Natural killer cell treated with Interleukin-12 subunit alpha and Interleukin-12 subunit beta and Interleukin-15 and Interleukin-18, amount 100 ng/mL, for 72 hours (primary cell): ENCODE measurements around the gene SERPINA3. TPM values are rescaled to one million over a fixed set of nuclear protein-coding genes. Genes with fewer than 3 reads are reported as not detected.

Experiments
- ATAC-seq, 2 donors: fragments of 150-1000 bp; cut with Tn5 transposase in 1 of 2; sonication (Bioruptor Pico), chemical (Tn5 transposase) in 1 of 2; 2 replicates each; pipeline ENCODE4 v1.10.0; 2021
- DNase-seq: peaks from one replicate; pipeline ENCODE4 v3.0.0; 2022; ENCODE audit warnings: low spot score
- H3K27ac Mint-ChIP-seq, 2 donors: 1 replicate in 1 of 2; 2 replicates in 1 of 2; pipeline ENCODE4 v1.8.0; 2022; ENCODE audit warnings: mixed read lengths in 2 of 2, mild to moderate bottlenecking in 1 of 2, moderate library complexity in 1 of 2
- H3K27me3 Mint-ChIP-seq, 2 donors: 1 replicate in 1 of 2; 2 replicates in 1 of 2; pipeline ENCODE4 v1.8.0; 2022; ENCODE audit warnings: mixed read lengths in 2 of 2
- H3K36me3 Mint-ChIP-seq: one replicate; pipeline ENCODE4 v1.8.0; 2022; ENCODE audit warnings: mixed read lengths
- H3K4me1 Mint-ChIP-seq, 2 donors: 1 replicate in 1 of 2; 2 replicates in 1 of 2; pipeline ENCODE4 v1.8.0; 2022; ENCODE audit warnings: low read depth in 2 of 2, mixed read lengths in 2 of 2, mild to moderate bottlenecking in 1 of 2
- H3K4me3 Mint-ChIP-seq: one replicate; pipeline ENCODE4 v1.8.0; 2022; ENCODE audit warnings: mixed read lengths
- H3K9me3 Mint-ChIP-seq: 2 replicates; pipeline ENCODE4 v1.8.0; 2022; ENCODE audit warnings: mixed read lengths
- total RNA-seq, 2 donors: library from RNA; stranded (reverse); gene quantifications; one replicate each; pipeline ENCODE4 v1.2.3, GENCODE V29; 2022

The SERPINA3 gene
- total RNA-seq, 2 donors from 2014 or later = not detected

DNA sequence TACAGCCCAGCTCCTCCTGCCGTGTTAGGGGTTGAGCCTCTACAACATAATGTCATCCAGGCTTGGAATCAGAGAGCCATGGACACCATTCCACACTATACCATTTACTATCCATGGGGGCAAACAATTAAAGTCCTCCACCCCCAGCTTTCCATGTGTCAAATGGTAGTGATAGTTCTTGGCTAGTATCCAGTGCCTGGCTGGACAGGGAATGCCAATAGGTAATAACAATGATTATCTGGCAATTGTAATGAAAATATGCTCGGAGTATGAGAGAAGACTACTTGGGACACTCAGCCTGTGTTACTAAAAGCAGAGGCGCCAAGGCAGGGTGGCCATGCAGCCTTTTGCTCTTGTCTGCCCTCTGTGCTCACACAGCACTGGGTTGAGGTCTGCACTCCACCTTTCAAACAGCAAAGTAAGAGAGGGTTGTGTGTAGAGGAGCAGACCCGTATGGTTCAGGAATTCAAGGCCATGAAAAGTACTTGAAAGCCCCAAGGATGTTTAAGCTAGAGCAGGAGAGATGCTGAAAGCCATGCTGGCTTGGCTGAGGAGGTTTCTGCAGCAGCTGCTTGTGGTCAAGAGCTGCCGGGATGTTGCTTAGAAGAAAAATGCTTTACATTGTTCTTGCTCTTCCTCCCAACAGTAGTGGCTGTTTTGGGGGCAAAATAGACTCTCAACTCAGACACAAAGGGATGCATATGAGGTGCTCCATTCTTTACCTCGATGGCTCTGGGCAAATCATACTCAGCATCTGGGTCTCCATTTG is 10.6 kb downstream of the SERPINA3 start:
- Mint-ChIP-seq H3K4me3 (no peak overlapping the region), H3K9me3 (peaks cover 10% of the 10 kb centered on the region), H3K27ac (no peak overlapping the region), H3K36me3 (peaks cover 9% of the 10 kb centered on the region), H3K27me3 (peaks cover 6 to 7% of the 10 kb centered on the region in 2 donors), H3K4me1 (no peaks in the 10 kb centered on the region)
- ATAC-seq (no peak), DNase-seq (no peak)

DNA sequence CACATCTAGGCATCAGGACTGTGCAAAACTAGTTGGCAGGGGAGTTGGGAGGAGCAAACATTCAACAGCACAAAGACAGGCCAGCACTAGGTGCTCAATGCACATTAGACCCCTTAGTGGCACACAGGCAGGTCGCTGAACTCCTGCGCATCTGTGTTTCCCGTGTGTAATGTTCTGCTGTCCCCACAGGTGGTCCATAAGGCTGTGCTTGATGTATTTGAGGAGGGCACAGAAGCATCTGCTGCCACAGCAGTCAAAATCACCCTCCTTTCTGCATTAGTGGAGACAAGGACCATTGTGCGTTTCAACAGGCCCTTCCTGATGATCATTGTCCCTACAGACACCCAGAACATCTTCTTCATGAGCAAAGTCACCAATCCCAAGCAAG is 11.2 kb downstream of the SERPINA3 start:
- no peaks in the 10 kb centered on the region for H3K4me1 Mint-ChIP-seq
- ATAC-seq = peak in 1 of 2 donors; percentile 11
- H3K9me3 Mint-ChIP-seq = peaks cover 10% of the 10 kb centered on the region
- no peak for DNase-seq
- no peak overlapping the region for H3K27ac Mint-ChIP-seq
- H3K36me3 Mint-ChIP-seq = peaks cover 7% of the 10 kb centered on the region
- H3K4me3 Mint-ChIP-seq = no peak overlapping the region
- peaks cover 6 to 7% of the 10 kb centered on the region in 2 donors for H3K27me3 Mint-ChIP-seq

DNA sequence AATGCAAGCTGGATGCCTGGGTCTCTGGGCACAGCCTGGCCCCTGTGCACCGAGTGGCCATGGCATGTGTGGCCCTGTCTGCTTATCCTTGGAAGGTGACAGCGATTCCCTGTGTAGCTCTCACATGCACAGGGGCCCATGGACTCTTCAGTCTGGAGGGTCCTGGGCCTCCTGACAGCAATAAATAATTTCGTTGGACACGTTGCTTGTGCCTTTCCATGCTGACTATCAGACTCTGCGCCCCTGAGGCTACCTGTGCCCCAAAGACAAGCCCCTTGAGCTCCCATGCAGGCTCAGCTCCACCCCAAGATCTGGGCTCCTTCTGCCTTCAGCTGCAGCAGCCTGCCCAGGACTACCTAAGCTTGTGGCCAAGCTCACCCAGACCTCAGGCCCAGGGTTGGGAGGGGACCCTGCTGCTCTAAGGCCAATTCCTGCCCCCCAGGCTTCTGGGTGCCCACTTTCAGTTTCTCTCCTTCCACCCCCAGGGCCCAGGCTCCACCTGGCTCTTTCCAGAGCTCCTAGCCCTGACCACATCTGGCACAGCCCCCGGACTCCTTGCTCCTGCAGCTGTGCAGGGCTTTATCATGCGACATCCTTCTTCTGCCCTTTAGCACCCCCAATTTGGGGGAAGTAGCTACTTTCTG is 11.8 kb downstream of the SERPINA3 start:
- Mint-ChIP-seq H3K36me3 (peaks cover 1% of the 10 kb centered on the region), H3K27me3 (peaks cover 7 to 8% of the 10 kb centered on the region in 2 donors)
- no peak for ATAC-seq

DNA sequence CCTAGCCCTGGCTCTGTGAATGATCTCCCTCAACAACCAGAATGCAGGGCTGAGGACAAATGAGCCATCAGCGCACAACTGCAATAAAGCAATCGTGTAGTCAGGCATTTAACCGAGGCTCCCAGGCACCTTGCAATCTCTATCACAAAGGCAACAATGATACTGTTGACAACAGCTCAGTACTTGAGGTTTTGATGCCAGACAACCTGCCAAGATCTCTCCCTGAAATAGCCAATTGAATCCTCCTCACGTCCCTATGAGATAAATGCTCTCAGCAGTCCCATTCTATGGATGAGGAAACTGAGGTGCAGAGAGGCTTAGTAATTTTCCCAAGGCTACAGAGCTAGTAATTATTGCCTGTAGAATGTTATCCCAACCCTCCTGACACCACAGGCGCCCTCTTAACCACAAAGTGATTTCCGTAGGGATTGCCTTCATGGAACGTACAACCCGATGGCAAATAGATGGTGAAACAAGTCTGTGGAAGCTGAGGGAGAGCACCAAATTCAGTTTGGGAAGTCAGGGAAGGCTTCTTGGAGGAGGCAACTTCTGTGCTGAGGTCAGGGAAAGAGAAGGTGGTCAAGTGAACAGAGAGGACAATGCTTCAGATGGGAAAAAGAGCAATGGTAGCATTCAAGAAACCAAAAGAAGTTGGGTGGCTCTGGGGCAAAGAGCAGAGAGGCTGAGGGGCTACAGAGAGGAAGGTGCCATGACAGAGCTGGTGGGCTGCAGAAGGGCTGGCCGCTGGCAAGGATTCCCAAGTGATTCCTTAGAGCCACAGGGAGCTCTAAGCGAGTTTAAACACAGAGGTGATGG is 12.6 kb downstream of the SERPINA3 start:
- no peaks in the 10 kb centered on the region for H3K36me3 Mint-ChIP-seq
- no peaks in the 10 kb centered on the region for H3K4me1 Mint-ChIP-seq
- ATAC-seq = no peak
- DNase-seq = no peak
- no peak overlapping the region for H3K27ac Mint-ChIP-seq
- no peak overlapping the region for H3K4me3 Mint-ChIP-seq
- peaks cover 3% of the 10 kb centered on the region for H3K9me3 Mint-ChIP-seq
- peaks cover 11% of the 10 kb centered on the region in 2 donors for H3K27me3 Mint-ChIP-seq

More for the DNA sequence above, 11.8 kb downstream of the SERPINA3 start:
- Mint-ChIP-seq H3K27ac (no peak overlapping the region), H3K9me3 (peaks cover 6% of the 10 kb centered on the region), H3K4me1 (no peaks in the 10 kb centered on the region), H3K4me3 (no peak overlapping the region)
- no peak for DNase-seq

DNA sequence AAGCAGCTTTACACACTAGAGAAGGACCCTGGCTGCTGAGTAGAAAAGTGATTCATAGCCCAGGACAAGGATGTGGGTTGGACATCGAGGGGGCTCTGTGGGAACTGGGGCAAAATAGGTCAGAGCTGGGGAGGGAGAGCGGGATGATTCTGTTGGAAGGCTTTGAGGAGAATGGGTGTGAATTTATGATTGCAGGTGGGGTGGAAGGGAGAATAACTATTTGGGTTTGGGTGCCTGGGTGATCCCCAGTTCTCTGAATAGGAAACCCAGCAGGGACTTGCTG is 13.1 kb downstream of the SERPINA3 start:
- no peaks in the 10 kb centered on the region for H3K36me3 Mint-ChIP-seq

DNA sequence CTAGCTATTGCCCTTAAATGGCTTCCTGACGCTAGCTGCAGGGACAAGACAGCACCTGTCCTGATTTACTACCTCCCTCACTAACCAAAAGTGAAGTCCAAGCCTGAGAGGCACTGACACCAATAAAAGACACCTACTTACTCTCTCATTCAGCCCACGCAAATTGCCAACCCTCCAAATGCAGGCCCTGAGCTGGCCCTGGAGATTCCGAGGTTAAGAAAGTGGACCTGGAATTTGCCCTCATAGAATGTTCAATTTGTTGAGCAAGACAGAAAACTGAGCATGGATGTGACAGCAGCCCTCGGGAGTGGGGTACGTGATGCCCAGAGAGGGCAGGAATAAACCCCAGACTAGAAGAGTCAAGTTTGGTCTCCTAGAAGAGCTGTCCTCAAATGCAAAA is 16.4 kb downstream of the SERPINA3 start:
- no peaks in the 10 kb centered on the region for H3K9me3 Mint-ChIP-seq
- H3K36me3 Mint-ChIP-seq = no peaks in the 10 kb centered on the region
- H3K27ac Mint-ChIP-seq = no peak overlapping the region
- no peak for ATAC-seq
- H3K4me3 Mint-ChIP-seq = no peak overlapping the region
- no peaks in the 10 kb centered on the region for H3K4me1 Mint-ChIP-seq
- peaks cover 16 to 31% of the 10 kb centered on the region in 2 donors for H3K27me3 Mint-ChIP-seq
- DNase-seq = no peak

More for the DNA sequence above, 13.1 kb downstream of the SERPINA3 start:
- peaks cover 9 to 15% of the 10 kb centered on the region in 2 donors for H3K27me3 Mint-ChIP-seq
- H3K9me3 Mint-ChIP-seq = no peaks in the 10 kb centered on the region
- H3K4me3 Mint-ChIP-seq = no peak overlapping the region
- H3K4me1 Mint-ChIP-seq = no peaks in the 10 kb centered on the region
- H3K27ac Mint-ChIP-seq = no peak overlapping the region
- ATAC-seq = no peak
- no peak for DNase-seq

DNA sequence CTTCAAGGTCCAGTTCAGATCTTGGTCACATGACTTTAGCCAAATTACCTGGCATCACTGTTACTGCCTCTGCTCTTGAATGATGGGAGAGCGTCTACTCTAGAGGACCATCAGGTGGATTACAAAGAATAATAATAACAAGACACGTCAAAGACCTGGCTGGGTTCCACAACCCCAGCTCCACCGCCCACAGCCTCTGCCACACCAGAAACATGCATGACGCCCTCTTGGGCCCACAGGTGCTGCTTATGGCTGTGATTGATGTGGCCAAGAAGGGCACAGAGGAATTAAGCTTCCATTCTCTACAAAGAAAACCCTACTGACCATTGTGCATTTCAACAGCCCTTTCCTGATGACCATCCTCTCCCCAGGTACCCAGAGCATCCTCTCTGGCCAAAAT is 18.2 kb downstream of the SERPINA3 start:
- H3K9me3 Mint-ChIP-seq = no peaks in the 10 kb centered on the region
- no peaks in the 10 kb centered on the region for H3K4me1 Mint-ChIP-seq
- no peak overlapping the region for H3K27ac Mint-ChIP-seq

DNA sequence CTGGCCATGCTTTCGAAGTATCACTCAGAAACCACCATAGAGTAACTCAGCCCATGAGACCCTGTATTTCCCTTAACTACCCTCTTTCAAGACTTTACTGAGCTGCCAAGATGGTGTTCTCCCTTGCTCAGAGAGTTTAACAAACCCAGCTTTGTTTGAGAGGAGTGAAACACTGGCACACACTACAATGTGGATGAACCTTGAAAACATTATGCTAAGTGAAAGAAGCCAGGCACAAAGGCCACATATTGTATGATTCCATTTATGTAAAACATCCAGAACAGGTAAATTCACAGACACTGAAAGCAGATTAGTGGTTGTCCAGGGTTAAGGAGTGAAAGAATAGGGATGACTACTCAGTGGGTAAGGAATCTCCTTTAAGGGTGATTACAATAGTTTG is 18.9 kb downstream of the SERPINA3 start:
- H3K36me3 Mint-ChIP-seq = no peaks in the 10 kb centered on the region
- H3K27me3 Mint-ChIP-seq = peaks cover 16 to 37% of the 10 kb centered on the region in 2 donors
- no peaks in the 10 kb centered on the region for H3K4me1 Mint-ChIP-seq
- DNase-seq (no peak), ATAC-seq (no peak)
- no peak overlapping the region for H3K4me3 Mint-ChIP-seq
- H3K9me3 Mint-ChIP-seq = no peaks in the 10 kb centered on the region
- no peak overlapping the region for H3K27ac Mint-ChIP-seq

More for the DNA sequence above, 18.2 kb downstream of the SERPINA3 start:
- ATAC-seq = no peak
- DNase-seq = no peak
- Mint-ChIP-seq H3K27me3 (peaks cover 16 to 37% of the 10 kb centered on the region in 2 donors), H3K4me3 (no peak overlapping the region), H3K36me3 (no peaks in the 10 kb centered on the region)

DNA sequence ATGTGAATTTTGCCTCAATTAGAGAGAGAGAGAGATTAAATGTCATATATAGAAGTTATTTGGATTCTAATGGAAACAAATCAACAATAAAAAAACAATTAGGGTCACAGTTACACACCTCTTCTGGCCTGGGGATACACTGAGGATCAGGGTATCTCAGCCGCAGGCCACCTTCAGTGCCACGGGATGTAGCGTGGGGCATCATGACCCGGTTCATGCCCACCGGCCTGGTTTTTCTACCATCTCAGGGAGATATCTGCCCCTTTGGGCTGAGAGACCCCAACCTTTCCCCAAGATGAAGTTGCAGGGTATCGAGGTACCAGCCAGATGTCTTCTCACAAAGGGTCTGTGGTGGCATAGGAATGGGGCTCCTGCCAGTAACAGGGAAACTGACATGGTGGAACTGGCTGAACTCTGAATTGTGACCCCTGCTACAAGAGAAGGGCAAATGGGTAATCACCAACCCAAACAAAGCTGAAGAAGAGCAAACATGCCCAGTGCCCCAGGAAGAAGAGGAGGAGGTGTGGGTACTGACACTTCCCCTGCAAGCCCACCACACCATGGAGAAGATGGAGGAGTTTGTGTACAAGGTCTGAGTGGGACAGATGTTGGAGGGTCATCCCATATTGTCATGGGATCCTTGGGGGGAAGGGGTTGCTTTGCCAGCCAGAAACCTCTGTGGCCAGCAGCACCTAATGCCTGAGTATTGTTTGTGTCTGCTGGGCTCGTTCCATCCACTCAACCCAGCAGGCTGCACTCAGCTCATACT is 19.5 kb downstream of the SERPINA3 start:
- no peaks in the 10 kb centered on the region for H3K9me3 Mint-ChIP-seq
- no peak overlapping the region for H3K4me3 Mint-ChIP-seq
- no peak for DNase-seq
- H3K27ac Mint-ChIP-seq = no peak overlapping the region
- ATAC-seq = no peak
- no peaks in the 10 kb centered on the region for H3K36me3 Mint-ChIP-seq
- peaks cover 16 to 37% of the 10 kb centered on the region in 2 donors for H3K27me3 Mint-ChIP-seq
- no peaks in the 10 kb centered on the region for H3K4me1 Mint-ChIP-seq

DNA sequence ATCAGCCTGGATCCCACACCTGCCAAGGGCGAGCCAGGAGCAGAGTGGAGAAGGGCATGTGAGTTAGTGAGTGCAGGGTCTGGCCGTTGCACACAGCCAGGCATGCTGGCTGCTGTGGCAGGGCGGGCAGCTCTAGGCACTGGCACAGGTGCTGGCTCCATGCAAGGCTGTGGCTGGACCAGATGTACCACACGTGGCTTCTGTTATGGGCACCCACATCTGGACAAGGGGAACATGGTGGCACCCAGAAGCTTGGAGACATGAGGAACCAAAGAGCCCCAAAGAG is 20.1 kb downstream of the SERPINA3 start:
- Mint-ChIP-seq H3K36me3 (no peaks in the 10 kb centered on the region), H3K27ac (no peak overlapping the region), H3K4me3 (no peak overlapping the region), H3K9me3 (no peaks in the 10 kb centered on the region), H3K27me3 (peaks cover 16 to 37% of the 10 kb centered on the region in 2 donors), H3K4me1 (no peaks in the 10 kb centered on the region)
- ATAC-seq = peak in 1 of 2 donors; percentile 33
- no peak for DNase-seq

DNA sequence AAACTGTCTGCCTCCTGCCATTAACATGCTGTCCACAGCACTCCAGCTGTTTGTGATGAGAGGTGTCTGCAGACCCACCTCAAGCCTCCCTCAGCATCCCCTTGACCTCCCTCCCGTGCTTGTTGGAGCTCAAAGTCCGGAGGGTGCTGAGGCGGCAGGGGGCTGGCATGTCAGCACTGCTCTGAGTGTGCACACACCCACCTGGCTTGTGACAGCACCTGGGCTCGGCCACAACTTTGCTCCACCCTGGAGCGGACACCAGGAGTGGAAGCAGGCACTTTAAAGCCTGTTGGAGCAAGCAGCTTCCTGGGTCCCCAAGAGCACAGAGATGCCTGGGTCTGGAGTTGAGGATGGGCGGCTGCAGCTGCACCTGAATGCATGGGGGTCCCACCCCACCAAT is 20.9 kb downstream of the SERPINA3 start:
- Mint-ChIP-seq H3K9me3 (no peaks in the 10 kb centered on the region), H3K36me3 (no peaks in the 10 kb centered on the region), H3K4me3 (no peak overlapping the region), H3K27me3 (peaks cover 16 to 37% of the 10 kb centered on the region in 2 donors), H3K27ac (no peak overlapping the region), H3K4me1 (no peaks in the 10 kb centered on the region)
- DNase-seq (no peak), ATAC-seq (peak in 1 of 2 donors; percentile 22)

DNA sequence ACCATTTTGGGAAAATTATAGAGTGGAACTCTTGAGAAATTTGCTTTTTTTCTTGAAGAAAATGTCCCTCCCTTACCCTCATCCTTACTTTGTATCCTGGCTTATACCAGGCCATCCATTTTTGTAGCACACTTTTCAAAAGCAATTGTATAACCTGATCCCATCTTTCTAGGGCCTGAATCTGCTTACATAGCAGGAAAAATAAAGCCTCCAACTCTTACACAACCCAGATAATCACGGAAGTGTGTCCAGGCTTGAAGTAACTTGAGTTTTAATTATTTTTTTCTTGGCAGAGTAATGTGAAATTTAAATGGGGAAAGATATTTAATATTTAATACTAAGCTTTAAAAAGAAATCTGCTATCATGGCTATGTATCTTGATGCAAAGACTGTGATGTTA is 23.0 kb downstream of the SERPINA3 start:
- ATAC-seq = no peak
- peaks cover 0 to 3% of the 10 kb centered on the region in 2 donors for H3K4me1 Mint-ChIP-seq
- H3K36me3 Mint-ChIP-seq = no peaks in the 10 kb centered on the region
- H3K4me3 Mint-ChIP-seq = no peak overlapping the region
- no peaks in the 10 kb centered on the region for H3K9me3 Mint-ChIP-seq
- H3K27me3 Mint-ChIP-seq = peaks cover 9 to 24% of the 10 kb centered on the region in 2 donors
- H3K27ac Mint-ChIP-seq = no peak overlapping the region
- DNase-seq = no peak

DNA sequence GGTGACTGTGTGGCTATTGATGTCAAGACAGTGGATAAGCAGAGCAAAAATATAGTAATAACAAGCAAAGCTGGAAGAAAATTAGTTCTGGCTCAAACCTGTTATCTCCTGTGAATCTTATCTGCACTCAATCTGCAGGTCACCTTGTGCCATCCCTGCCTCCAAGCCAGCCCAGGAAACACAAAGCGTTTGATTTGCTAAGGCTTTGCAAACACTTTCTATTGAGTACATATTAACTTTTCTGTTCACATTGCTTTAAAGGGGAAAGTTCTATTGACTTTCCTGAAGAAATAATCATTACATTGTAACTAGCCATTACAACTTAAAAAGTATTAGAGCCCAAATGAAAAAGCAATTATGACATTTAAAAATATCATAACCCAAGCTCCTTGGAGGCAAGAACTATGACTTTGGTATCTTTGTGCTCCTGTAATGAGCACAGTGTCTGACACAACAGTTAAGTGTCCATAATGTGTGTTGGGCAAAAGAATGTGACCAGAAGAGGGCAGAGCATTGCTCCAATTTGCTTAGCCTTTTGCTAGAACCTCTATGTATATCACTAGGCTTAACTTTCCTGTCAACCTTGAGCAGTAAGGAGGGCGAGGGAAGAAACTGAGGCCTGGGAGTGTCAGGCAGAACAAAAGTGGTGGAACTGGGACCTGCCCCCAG is 24.7 kb downstream of the SERPINA3 start:
- no peak for ATAC-seq
- H3K27ac Mint-ChIP-seq = no peak overlapping the region
- no peaks in the 10 kb centered on the region for H3K36me3 Mint-ChIP-seq
- no peak overlapping the region for H3K4me3 Mint-ChIP-seq
- peaks cover 0 to 3% of the 10 kb centered on the region in 2 donors for H3K4me1 Mint-ChIP-seq
- H3K27me3 Mint-ChIP-seq = peaks cover under 1 to 7% of the 10 kb centered on the region in 2 donors
- no peaks in the 10 kb centered on the region for H3K9me3 Mint-ChIP-seq
- no peak for DNase-seq
